ENCODE measurements around the gene SYNPO. TPM values are rescaled to one million over a fixed set of nuclear protein-coding genes. Genes with fewer than 3 reads are reported as not detected.
A peak's percentile ranks its signal among the peaks of the same experiment; 100 is the strongest.

SYNPO gene
- total and polyA plus RNA-seq, 4 donors = 10.3 to 111 (median 42.4) TPM

GRCh38 chr5:150618163-150618562 is 22.3 kb upstream of the SYNPO start:
- Histone ChIP-seq H3K27me3 (ENCODE audit: control insufficient read depth in 3 of 3, insufficient read depth in 3 of 3, low read length in 2 of 3) (no peaks in the 10 kb centered on the region), H3K4me3 (no peak overlapping the region), H3K4me1 (ENCODE audit: control insufficient read depth in 5 of 5, insufficient read depth in 5 of 5, low read length in 5 of 5) (peaks cover 25 to 64% (median 39%) of the 10 kb centered on the region in 5 donors), H3K36me3 (ENCODE audit: control insufficient read depth in 4 of 4, insufficient read depth in 4 of 4, low read length in 4 of 4) (no peaks in the 10 kb centered on the region), H3K9ac (ENCODE audit: insufficient read depth in 1 of 2, low read length in 2 of 2) (peak overlapping the region in 1 of 2 donors; percentile 51), H3K27ac (ENCODE audit: low read depth in 1 of 2, low read length in 1 of 2) (peak overlapping the region; percentile 75 to 86), H3K9me3 (ENCODE audit: control insufficient read depth in 4 of 4, insufficient read depth in 3 of 4, low read length in 3 of 4) (no peaks in the 10 kb centered on the region)
- TF ChIP-seq CTCF (IDR thresholded peaks at IDR 0.05; ENCODE audit: control extremely low read depth, extremely low read depth) = no peak
- DNase-seq = peak; percentile 64 to 72 (median 70)
- no peak for ATAC-seq (ENCODE audit: insufficient read depth, low FRiP score)
- WGBS, 2 donors = 72 to 86% methylated on average over 7 to 9 of the region's 9 CpGs

GRCh38 chr5:150618588-150619281 is 21.7 kb upstream of the SYNPO start:
- ATAC-seq (ENCODE audit: insufficient read depth, low FRiP score) (no peak), DNase-seq (peak; percentile 94 to 99 (median 99))
- H3K4me1 ChIP-seq (ENCODE audit: control insufficient read depth in 5 of 5, insufficient read depth in 5 of 5, low read length in 5 of 5) = peaks cover 23 to 65% (median 35%) of the 10 kb centered on the region in 5 donors
- H3K36me3 ChIP-seq (ENCODE audit: control insufficient read depth in 4 of 4, insufficient read depth in 4 of 4, low read length in 4 of 4) = no peaks in the 10 kb centered on the region
- H3K27me3 ChIP-seq (ENCODE audit: control insufficient read depth in 3 of 3, insufficient read depth in 3 of 3, low read length in 2 of 3) = no peaks in the 10 kb centered on the region
- TF ChIP-seq CTCF (IDR thresholded peaks at IDR 0.05; ENCODE audit: control extremely low read depth, extremely low read depth) = no peak
- WGBS, 2 donors = 69 to 76% methylated on average over 17 of the region's 17 CpGs
- H3K4me3 ChIP-seq = no peak overlapping the region
- peak overlapping the region in 1 of 2 donors; percentile 51 for H3K9ac ChIP-seq (ENCODE audit: insufficient read depth in 1 of 2, low read length in 2 of 2)
- H3K27ac ChIP-seq (ENCODE audit: low read depth in 1 of 2, low read length in 1 of 2) = peak overlapping the region; percentile 75 to 86
- no peaks in the 10 kb centered on the region for H3K9me3 ChIP-seq (ENCODE audit: control insufficient read depth in 4 of 4, insufficient read depth in 3 of 4, low read length in 3 of 4)

- no peak overlapping the region for H3K9ac ChIP-seq (ENCODE audit: insufficient read depth in 1 of 2, low read length in 2 of 2)
- 50 to 75% methylated on average over 24 of the region's 24 CpGs for WGBS, 2 donors
- no peak overlapping the region for H3K4me3 ChIP-seq
- no peaks in the 10 kb centered on the region for H3K27me3 ChIP-seq (ENCODE audit: control insufficient read depth in 3 of 3, insufficient read depth in 3 of 3, low read length in 2 of 3)
- ATAC-seq (ENCODE audit: insufficient read depth, low FRiP score) (peak; percentile 38), DNase-seq (peak; percentile 76 to 84 (median 78))
- no peak for TF ChIP-seq CTCF (IDR thresholded peaks at IDR 0.05; ENCODE audit: control extremely low read depth, extremely low read depth)
- peak overlapping the region; percentile 75 to 86 for H3K27ac ChIP-seq (ENCODE audit: low read depth in 1 of 2, low read length in 1 of 2)
- no peaks in the 10 kb centered on the region for H3K9me3 ChIP-seq (ENCODE audit: control insufficient read depth in 4 of 4, insufficient read depth in 3 of 4, low read length in 3 of 4)
- H3K36me3 ChIP-seq (ENCODE audit: control insufficient read depth in 4 of 4, insufficient read depth in 4 of 4, low read length in 4 of 4) = no peaks in the 10 kb centered on the region
- H3K4me1 ChIP-seq (ENCODE audit: control insufficient read depth in 5 of 5, insufficient read depth in 5 of 5, low read length in 5 of 5) = peaks cover 23 to 65% (median 35%) of the 10 kb centered on the region in 5 donors
These were observed 20.9 kb upstream of the SYNPO start for GRCh38 chr5:150619359-150620230.

Data from lung (tissue), 12 donors.